Mucosa of stomach (tissue), 1 donor: ENCODE data around the gene SFT2D1.

Experiments
- H3K27me3 ChIP-seq: one replicate; pipeline ENCODE4 v1.7.0; 2013; ENCODE audit warnings: mild to moderate bottlenecking, low read length; ENCODE audit not compliant: control insufficient read depth, insufficient read depth
- H3K36me3 ChIP-seq: one replicate; pipeline ENCODE4 v1.7.0; 2013; ENCODE audit warnings: low read length; ENCODE audit not compliant: control insufficient read depth, insufficient read depth
- H3K4me1 ChIP-seq: one replicate; pipeline ENCODE4 v1.7.0; 2013; ENCODE audit warnings: mild to moderate bottlenecking, low read length; ENCODE audit not compliant: control insufficient read depth, insufficient read depth
- H3K4me3 ChIP-seq: one replicate; pipeline ENCODE4 v1.7.0; 2013; ENCODE audit warnings: low read length
- H3K9ac ChIP-seq: one replicate; pipeline ENCODE4 v1.7.0; 2013; ENCODE audit warnings: mild to moderate bottlenecking, low read length, moderate library complexity
- H3K9me3 ChIP-seq: one replicate; pipeline ENCODE4 v1.7.0; 2013; ENCODE audit warnings: mild to moderate bottlenecking, low read length, moderate library complexity; ENCODE audit not compliant: control insufficient read depth
- donor health status: Pancreatic carcinoma.

SFT2D1 gene

DNA sequence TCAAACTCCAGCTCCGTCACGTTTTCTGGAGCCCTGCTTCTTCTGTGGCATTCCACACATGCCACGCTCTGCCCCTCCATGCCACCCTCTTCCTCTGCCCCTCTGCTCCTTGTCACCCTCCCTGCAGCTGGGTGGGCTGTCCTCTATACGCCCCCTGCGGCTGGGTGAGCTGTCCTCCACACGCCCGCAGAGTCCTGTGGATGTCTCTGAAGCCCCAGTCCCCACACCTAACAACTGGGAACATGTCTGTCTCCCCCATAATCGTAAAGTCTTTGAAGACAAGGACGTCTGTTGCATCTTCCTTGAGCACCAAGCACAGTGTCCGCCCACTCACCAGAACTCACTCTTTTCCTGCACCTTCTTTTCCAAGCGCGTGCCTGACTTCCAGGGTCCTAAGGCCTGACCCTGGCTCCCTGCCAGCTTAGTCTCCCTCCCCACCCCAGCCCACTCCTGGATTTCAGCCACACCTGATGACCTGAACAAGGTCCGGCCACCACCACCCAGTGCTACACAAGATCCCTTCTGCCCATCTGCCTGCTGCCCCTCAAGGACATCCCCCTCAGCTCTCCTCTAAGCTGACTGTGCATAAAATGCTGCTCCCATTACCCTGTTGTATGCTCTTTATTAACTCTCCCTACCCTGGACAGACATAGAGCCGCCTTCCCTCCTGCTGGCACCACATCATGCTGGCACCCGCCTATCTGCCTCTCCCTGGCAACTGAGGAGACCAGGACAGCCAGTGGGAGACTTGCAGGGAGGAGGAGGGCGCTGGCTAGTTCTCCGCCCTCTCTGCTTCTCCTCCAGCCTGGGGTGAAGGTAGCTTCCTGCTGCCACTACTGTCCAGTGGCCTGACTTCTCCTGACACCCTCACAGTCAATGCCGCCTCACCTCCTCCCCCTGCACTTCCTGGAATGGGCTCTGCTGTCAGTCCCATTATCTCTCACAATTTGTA, 23.4 kb downstream of the SFT2D1 start:
- no peaks in the 10 kb centered on the region for H3K36me3 ChIP-seq
- no peaks in the 10 kb centered on the region for H3K9me3 ChIP-seq
- no peaks in the 10 kb centered on the region for H3K4me1 ChIP-seq
- H3K9ac ChIP-seq, result no peak overlapping the region
- H3K27me3 ChIP-seq, result no peaks in the 10 kb centered on the region
- no peak overlapping the region for H3K4me3 ChIP-seq

DNA sequence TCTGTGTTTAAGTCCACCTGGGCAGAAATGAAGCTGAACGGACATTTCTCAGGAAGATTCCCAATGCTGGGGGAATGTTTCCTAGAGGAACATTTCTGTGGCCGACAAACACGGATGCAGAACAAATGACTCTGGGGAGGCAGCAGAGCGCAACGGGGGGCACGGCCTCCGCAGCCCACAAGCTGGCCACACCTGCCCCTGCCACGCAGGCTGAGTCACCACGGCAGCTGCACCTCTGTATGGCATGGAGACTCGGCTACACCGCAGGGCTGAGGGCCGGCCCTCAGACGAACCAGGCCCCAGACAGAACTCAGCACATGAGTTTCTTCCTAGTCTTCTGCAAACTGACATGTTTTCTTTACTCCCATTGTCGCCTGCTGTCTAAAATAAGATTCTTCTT, 24.1 kb downstream of the SFT2D1 start:
- Histone ChIP-seq H3K27me3 (no peaks in the 10 kb centered on the region), H3K36me3 (no peaks in the 10 kb centered on the region), H3K9me3 (no peaks in the 10 kb centered on the region), H3K4me1 (no peaks in the 10 kb centered on the region), H3K9ac (no peak overlapping the region), H3K4me3 (no peak overlapping the region)

DNA sequence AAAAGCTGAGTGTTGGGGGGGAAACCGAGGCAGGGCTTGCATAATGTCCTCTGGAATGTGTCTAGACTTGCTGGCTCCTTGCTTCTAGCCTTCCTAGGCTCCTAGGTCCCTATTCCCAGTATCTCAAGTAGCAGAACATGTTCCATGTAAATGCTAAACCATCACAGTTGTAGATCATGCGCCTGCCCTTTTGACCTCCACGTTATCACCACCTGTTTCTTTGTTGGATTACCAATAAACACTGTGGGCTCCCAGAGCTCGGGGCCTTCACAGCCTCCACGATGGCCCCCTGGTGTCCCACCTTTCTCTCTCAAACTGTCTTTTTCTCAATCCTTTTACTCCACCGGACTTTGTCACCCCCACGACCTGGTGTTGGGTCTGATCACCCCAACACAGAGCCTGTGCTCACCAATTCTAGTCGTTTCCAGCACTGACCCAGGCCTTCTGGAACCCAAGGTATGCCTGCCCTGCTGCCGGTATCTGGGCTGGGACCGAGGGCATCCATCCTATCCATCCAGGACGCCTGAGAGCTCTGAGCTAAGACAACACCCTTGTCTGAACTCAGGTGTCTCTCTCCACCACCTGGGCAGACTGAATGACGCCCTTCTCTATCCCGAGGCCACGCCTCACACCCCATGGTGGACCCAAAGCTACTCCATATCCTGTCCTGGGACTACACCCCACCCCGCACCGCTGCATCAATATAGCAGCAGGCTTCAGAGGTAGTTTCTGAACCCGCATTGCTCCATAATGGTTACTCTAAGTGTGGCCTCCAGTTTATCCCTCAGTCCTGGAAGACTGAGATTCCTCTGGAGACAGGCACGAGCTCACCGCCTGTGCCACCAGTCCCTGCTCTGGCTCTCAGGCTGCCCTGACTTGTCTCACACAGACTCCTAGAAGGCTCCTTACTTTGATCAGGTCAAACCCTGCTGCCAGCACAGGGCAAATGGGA, 24.8 kb downstream of the SFT2D1 start:
- Histone ChIP-seq H3K9me3 (no peaks in the 10 kb centered on the region), H3K4me3 (no peak overlapping the region), H3K9ac (no peak overlapping the region), H3K4me1 (no peaks in the 10 kb centered on the region), H3K27me3 (no peaks in the 10 kb centered on the region), H3K36me3 (no peaks in the 10 kb centered on the region)

DNA sequence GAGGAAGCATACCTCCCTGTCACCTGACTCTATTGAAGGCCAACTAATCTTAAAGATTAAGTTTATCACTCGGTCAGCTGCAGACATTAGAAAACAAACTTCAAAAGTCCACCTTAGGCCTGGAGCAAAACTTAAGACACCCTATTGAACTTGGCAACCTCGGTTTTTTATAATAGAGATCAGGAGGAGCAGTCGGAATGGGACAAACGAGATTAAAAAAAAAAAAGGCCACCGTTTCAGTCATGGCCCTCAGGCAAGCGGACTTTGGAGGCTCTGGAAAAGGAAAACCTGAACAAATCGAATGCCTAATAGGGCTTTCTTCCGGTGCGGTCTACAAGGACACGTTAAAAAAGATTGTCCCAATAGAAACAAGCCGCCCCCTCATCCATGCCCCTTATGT, 26.9 kb downstream of the SFT2D1 start:
- no peak overlapping the region for H3K4me3 ChIP-seq
- H3K4me1 ChIP-seq, result no peaks in the 10 kb centered on the region
- no peaks in the 10 kb centered on the region for H3K9me3 ChIP-seq
- H3K27me3 ChIP-seq, result peaks cover 3% of the 10 kb centered on the region
- no peak overlapping the region for H3K9ac ChIP-seq
- no peaks in the 10 kb centered on the region for H3K36me3 ChIP-seq

DNA sequence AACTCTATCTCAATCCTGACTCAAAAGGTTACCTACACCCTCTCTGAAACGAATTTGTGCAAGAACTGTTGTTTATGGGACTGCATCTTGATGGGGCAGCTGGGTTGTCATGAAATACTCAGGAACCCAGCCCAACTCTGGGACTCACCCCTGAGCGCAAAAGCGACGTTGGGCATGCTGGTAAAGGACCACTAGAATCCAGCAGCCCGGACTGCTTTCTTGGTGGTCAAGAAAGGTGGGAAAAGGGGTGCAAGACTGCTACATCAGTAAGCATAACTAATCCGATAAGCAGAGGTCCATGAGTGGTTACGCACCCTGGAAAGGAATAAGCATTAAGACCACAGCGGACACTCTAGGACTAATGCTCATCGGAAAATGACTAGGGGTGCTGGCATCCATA, 27.9 kb downstream of the SFT2D1 start:
- no peaks in the 10 kb centered on the region for H3K36me3 ChIP-seq
- no peak overlapping the region for H3K4me3 ChIP-seq
- H3K9ac ChIP-seq, result no peak overlapping the region
- peaks cover 12% of the 10 kb centered on the region for H3K27me3 ChIP-seq
- no peaks in the 10 kb centered on the region for H3K9me3 ChIP-seq
- H3K4me1 ChIP-seq, result no peaks in the 10 kb centered on the region

DNA sequence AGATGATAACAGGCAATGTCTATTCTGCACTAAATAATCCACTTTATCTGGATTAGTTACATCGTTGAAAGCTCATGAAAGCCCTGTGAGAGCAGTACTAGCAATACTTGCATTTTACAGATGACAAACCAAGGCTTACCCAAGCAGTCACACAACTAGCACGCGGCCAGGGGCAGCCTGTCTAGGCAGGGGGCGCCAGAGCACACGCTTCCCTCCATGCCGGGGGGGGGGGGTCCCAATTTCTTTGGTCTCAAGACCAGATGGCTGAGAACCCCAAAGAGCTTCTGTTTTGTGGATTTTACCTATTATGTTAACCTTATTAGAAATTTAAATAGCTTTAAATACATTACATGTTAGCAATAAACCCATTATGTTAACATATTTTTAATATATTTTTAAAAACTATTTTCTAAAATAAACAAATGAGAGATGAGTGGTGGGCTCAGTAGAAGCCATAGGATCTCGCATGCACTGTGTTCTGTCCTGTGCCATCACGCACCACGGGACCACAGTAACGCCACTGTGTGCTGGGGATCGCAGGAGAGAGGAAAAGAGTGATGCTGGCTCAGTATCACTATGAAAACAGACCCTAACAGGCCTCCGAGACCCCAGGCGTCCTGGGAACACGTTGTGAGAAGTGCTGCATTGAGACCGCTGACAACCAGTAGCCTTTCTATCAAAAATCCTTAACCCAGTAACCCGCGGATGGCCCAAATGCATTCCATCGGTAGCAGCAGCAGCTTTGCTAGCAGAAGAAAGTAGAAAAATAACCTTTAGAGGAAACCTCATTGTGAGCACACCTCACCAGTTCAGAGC, 28.9 kb downstream of the SFT2D1 start:
- Histone ChIP-seq H3K9me3 (no peaks in the 10 kb centered on the region), H3K27me3 (peaks cover 20% of the 10 kb centered on the region), H3K4me1 (peaks cover 3% of the 10 kb centered on the region), H3K9ac (no peak overlapping the region), H3K4me3 (no peak overlapping the region), H3K36me3 (no peaks in the 10 kb centered on the region)

DNA sequence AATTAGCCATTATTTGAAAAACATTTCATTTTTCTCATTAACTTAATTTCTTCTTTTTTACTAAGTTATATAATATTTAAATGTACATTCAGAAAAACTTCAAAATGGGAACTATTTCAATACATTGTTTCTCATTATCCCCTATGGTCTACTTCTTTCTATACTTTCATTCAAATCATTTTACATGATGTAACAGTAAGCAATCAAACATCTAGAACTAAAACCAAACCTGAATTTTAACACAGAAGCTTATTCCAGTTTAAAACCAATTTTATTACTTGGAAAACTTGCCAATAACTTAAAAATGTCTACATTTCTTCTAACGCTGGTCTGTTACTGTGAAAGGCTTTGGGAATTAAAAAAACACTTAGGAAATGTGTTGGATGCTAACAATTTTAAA, 29.5 kb downstream of the SFT2D1 start:
- no peaks in the 10 kb centered on the region for H3K9me3 ChIP-seq
- H3K4me3 ChIP-seq, result no peak overlapping the region
- peaks cover 27% of the 10 kb centered on the region for H3K27me3 ChIP-seq
- H3K36me3 ChIP-seq, result no peaks in the 10 kb centered on the region
- H3K4me1 ChIP-seq, result peaks cover 6% of the 10 kb centered on the region
- no peak overlapping the region for H3K9ac ChIP-seq

DNA sequence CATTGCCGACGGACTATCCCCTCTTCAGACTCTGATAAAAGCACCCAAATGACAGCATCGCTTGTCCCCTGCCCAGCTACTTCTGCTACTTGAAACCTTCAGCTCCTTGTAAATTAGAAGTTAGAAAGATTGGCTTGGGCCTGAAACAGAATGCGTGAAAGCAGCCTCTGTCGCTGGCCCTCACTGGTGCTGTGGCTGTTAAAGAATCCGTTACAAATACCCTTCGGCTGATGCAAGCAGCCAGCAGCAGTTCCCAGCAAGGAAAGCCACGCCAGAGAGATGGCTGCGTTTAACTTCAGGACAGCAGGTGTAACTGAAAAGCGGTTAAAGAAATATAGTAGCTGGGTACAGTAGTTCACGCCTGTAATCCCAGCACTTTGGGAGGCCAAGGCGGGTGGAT, 31.7 kb downstream of the SFT2D1 start:
- H3K9ac ChIP-seq, result no peak overlapping the region
- H3K4me1 ChIP-seq, result peaks cover 6% of the 10 kb centered on the region
- H3K4me3 ChIP-seq, result no peak overlapping the region
- H3K9me3 ChIP-seq, result no peaks in the 10 kb centered on the region
- H3K36me3 ChIP-seq, result no peaks in the 10 kb centered on the region
- peaks cover 46% of the 10 kb centered on the region for H3K27me3 ChIP-seq

DNA sequence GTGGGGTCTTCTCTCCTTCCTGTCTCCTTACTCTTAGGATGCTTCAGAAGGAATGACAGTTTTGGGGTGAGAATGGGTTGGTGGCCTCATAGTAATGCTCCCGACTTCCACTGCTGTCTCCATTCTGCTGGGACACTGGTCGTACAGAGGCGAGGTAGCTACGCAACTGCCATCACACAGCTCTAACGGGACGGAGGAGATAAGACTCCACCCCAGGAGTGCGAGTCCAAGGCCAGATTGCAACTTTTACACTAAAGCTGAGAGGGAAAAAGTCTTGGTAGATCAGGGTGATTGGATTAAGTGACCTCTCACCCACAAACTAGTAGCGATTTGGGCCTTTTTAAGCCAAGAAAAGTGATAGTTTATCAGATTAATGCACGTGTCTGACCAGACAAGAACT, 32.4 kb downstream of the SFT2D1 start:
- Histone ChIP-seq H3K4me3 (no peak overlapping the region), H3K4me1 (peaks cover 6% of the 10 kb centered on the region), H3K27me3 (peaks cover 50% of the 10 kb centered on the region), H3K9ac (no peak overlapping the region), H3K36me3 (no peaks in the 10 kb centered on the region), H3K9me3 (no peaks in the 10 kb centered on the region)

DNA sequence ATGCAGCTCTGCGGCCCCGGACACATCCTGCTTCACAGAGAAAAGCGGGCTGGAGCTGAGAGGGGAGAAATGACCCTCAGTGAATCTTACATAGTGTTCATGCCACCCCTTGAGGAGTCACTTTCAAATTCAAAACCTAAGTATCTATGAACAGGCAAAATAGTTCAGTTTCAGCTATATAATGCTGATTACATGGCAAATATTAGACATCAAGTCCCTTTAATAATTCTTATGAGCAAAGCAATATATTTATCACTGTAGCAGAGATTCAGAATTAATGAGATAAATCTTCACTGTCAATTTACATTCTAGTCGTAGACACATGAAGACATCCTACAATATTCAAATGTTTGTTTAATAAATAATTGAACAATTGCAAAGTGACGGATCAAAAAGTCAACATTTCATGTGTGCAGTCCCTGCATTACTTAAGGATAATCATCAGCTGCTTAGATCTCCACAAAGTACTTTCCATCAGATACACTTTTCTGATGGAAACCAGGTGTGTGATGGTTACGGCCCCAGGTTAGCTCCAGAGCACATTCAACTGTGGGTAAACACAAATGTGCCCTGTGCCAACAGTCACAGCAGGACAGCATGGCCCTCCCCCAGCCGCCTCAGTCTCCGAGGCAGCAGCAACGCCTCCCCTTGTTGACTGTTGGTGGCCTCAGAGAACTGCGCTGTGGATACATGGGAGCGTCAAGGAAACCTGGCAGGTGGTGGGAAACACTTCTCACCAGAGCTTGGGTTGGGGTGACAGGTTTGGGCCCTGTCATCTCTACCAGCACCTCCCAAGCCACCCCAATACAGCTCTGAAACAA, 33.4 kb downstream of the SFT2D1 start:
- H3K27me3 ChIP-seq, result peaks cover 50% of the 10 kb centered on the region
- no peak overlapping the region for H3K9ac ChIP-seq
- H3K4me3 ChIP-seq, result no peak overlapping the region
- H3K4me1 ChIP-seq, result peaks cover 6% of the 10 kb centered on the region
- no peaks in the 10 kb centered on the region for H3K9me3 ChIP-seq
- no peaks in the 10 kb centered on the region for H3K36me3 ChIP-seq
